ENCODE results near the gene SLN.

Gene SLN

DNA sequence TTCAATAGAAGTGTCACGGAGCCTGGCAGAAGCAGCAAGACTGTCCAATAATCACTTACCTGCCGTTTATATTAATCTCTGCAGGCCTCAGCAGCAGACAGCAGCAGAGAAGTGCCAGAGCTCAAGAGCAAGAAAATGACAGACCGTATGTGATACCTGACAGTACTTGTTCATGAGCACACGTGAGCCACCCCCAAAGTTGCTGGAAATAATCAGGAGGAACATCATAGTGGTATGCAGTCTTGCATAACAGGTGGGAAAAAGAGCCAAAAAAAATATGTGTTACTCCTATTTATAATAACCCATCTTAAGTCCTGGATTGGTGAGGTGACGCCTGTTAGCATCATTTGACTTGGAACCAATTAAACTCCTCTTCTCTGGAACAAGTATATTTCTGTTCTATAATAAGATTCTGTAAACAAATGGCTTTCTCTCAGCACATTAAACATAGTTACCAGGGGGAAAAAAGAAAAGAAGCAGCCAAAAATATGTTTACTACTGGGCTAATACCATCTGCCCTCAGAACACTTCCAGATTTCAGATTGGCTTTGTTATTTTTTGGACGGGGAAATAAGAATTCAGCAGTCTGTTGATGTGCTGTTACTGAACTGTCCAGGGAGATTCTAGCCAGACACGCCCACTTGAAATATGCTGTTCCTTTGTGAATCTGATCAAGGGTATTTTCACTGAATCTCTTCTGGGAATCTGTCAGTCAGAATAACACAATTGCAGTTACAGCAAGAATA, 7.9 kb upstream of the SLN start:
- DNase-seq (ENCODE audit: extremely low read depth in 1 of 2, low read depth in 1 of 2): no peak

- DNase-seq (ENCODE audit: extremely low read depth in 1 of 2, low read depth in 1 of 2): no peak
These were observed 7.2 kb upstream of the SLN start for GRCh38 chr11:107719073-107719472.

- DNase-seq (ENCODE audit: extremely low read depth in 1 of 2, low read depth in 1 of 2): no peak
These were observed 5.2 kb upstream of the SLN start for GRCh38 chr11:107716884-107717532.

- no peak for DNase-seq (ENCODE audit: extremely low read depth in 1 of 2, low read depth in 1 of 2)
These were observed 1.2 kb upstream of the SLN start for GRCh38 chr11:107713009-107713408.

DNA sequence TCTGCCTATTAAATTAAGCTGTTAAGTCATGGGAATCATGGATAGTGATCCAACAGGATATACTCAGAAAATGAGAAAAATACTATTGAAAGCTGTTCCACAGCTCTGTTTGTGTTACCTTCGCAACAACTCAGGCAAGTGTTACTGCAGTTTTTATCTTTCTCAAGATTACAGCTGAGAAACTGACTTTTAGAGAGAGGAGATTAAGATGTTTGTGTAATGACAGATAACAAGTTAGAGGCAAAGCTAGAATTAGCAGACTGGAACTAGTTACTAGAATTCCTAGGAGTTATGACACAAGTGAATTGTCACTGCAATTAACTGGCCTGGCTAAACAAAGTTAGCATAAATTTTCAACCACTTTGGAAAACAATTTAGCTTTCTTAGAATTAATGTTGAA, 1.6 kb downstream of the SLN start:
- DNase-seq (ENCODE audit: extremely low read depth in 1 of 2, low read depth in 1 of 2): no peak

- no peak for DNase-seq (ENCODE audit: extremely low read depth in 1 of 2, low read depth in 1 of 2)
These were observed 3.1 kb downstream of the SLN start for GRCh38 chr11:107708792-107709191.

DNA sequence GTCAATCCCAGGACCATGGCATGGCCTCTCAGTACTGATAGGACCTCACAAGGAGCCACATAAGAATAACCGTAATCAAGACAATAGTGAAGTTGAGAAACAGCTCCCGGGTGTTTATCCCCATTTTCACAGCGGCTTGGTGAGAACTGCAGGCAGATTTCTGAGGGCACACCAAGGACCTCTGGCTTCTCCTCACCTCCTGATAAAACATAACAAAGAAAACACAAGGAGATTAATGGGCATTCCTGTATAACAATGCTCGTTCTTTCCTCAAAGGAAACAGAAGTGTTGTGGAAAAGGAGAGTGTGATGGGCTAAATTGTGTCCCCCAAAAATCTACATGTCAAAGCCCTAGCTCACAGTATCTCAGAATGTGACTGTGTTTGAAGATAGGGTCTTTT, 4.0 kb downstream of the SLN start:
- DNase-seq (ENCODE audit: extremely low read depth in 1 of 2, low read depth in 1 of 2): no peak

- DNase-seq (ENCODE audit: extremely low read depth in 1 of 2, low read depth in 1 of 2): no peak
These were observed 4.6 kb downstream of the SLN start for GRCh38 chr11:107707215-107707671.

GRCh38 chr11:107706531-107706930, 5.3 kb downstream of the SLN start:
- no peak for DNase-seq (ENCODE audit: extremely low read depth in 1 of 2, low read depth in 1 of 2)

DNA sequence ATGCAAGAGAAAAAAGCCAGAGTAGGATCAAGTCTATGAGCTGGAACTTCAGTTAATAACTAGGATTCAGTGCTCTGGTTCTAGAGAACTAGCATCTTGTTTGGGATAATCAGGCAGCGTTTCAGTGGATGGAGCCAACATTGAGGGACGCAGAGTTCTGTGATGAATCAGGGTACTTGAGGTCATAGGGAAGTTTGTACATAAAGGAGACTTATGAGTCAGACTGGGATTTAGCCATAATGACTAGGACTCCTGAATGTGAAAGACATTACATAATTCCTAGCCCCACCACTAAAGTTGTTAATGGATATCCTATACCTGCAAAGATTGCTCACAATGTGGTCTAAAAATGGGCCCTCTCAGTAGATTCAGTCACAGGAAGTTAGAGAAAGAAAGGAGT, 6.8 kb downstream of the SLN start:
- DNase-seq (ENCODE audit: extremely low read depth in 1 of 2, low read depth in 1 of 2): no peak

DNA sequence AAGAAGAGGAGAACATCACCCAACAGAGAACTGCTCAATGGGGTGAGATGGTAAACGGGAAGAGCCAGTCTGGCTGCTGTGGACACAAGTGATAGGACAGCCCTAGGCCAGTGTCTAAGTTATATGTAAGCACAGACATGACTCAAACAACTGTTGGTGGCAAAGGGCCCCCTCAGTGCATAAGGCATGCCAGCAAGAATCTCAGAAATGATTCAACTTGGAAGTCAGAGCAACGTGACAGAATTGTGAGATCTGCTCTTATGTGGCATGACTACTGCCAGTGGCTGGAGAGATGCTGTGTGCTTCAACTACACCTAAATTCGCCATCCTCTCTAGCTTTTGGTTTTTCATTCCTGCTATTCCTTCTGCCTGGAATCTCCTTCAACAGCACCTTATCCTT, 7.4 kb downstream of the SLN start:
- no peak for DNase-seq (ENCODE audit: extremely low read depth in 1 of 2, low read depth in 1 of 2)

- no peak for DNase-seq (ENCODE audit: extremely low read depth in 1 of 2, low read depth in 1 of 2)
These were observed 9.1 kb downstream of the SLN start for GRCh38 chr11:107702723-107703122.

GRCh38 chr11:107702109-107702660, 9.7 kb downstream of the SLN start:
- no peak for DNase-seq (ENCODE audit: extremely low read depth in 1 of 2, low read depth in 1 of 2)

GRCh38 chr11:107699371-107700285, 12.2 kb downstream of the SLN start:
- DNase-seq (ENCODE audit: extremely low read depth in 1 of 2, low read depth in 1 of 2): no peak

DNA sequence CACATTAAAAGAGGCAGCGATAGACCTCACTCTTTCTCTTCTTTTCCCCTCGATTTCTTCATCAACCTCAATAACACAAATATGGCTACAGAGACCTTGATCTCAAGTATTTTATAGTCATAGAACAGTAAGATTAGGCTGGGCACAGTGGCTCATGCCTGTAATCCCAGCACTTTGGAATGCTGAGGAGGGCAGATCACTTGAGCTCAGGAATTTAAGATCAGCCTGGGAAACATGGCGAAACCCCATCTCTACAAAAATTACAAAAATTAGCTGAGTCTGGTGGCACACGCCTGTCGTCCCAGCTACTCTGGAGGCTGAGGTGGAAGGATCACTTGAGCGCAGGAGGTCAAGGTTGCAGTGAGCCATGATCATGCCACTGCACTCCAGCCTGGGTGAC, 14.6 kb downstream of the SLN start:
- no peak for DNase-seq (ENCODE audit: extremely low read depth in 1 of 2, low read depth in 1 of 2)

DNA sequence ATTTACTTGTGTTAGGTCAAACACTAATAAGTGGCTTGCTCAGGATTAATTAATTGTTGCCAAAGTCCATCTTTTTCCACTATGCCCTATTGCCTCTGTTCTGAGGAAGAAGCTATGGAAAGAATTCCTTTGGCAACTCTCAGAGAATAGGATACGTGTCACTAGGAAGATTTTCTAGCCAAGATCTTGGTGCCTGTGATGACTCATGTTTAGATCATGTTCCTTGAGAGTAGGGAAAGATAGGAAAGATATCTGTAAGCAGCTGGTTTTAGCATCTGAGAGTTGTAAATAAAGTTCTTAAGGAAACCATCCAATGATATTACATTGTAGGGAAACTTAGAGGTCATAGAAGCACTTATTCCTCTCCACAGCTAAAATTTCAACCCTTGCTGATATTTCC, 15.7 kb downstream of the SLN start:
- DNase-seq (ENCODE audit: extremely low read depth in 1 of 2, low read depth in 1 of 2): no peak

DNA sequence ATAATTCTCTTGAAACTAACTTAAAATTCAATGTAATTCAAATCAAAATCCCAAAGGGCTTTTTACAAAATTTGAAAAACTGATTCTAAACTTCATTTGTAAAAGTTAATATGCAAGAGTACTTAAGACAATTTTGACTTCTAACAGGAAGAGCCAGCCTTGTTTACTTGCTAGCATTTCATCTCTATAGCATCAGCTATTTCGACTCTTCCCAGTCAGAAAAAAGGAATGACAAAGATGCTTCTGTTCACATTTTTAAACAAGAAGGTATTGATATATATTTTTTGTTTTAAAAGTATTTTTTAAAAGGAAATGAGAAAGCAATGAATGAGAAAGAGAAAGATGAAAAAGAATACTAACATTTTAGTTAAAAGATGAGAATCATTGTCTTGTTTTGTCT, 16.4 kb downstream of the SLN start:
- DNase-seq (ENCODE audit: extremely low read depth in 1 of 2, low read depth in 1 of 2): no peak

GRCh38 chr11:107691000-107691750, 20.7 kb downstream of the SLN start:
- DNase-seq (ENCODE audit: extremely low read depth in 1 of 2, low read depth in 1 of 2): no peak

DNA sequence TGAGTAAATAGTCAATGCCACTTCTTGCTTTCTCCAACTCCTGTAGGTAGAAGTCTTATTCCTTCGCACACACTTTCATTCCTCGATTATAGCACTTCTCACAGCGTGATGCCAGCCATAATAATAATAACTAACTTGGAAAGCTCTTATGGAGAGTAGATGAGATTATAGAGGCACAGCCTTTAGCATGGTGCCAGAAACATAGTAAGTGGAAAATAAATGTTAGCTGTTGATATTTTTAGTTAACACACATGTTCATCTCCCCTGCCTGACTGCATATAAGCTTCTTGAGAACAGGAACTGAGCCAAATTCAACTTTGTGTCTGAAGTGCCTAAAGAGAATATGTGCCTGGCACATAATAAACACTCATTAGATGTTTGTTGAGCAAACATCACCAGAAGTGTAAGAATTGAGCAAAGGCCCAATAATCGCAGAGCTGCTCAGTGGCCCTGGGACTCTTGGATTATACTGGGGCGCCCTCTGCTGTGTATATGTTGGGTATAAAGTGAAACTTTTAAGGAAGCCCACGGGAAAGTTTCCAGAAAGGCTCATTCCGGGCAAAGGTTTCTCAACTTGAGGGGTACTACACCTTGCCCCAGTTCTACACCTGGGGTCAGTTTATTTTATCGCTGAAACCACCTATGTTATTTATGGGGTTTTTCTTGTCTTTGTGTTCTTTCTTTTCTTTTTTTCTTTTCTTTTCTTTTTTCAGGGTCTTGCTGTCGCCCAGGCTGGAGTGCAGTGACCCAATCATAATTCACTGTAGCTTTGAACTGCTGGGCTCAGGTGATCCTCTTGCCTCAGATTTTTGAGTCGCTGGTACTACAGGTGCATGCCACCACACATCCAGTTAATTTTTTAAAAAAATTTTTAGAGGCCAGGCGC, 22.3 kb downstream of the SLN start:
- DNase-seq (ENCODE audit: extremely low read depth in 1 of 2, low read depth in 1 of 2): peak in 1 of 2 donors; percentile 25

Measured in stimulated activated CD8-positive, alpha-beta memory T cell treated with anti-CD3 and anti-CD28 coated beads, Interleukin-7, amount 100 ng/mL, for 48 hours (primary cell).